HG03439 (cell line): ENCODE measurements around the gene USP14.

Experiments
- ATAC-seq: cut with Tn5 transposase; IDR thresholded peaks from one replicate; pipeline ENCODE4 v1.9.1; 2021; ENCODE audit warnings: mild to moderate bottlenecking, moderate library complexity; ENCODE audit not compliant: unreplicated experiment

The USP14 gene

DNA sequence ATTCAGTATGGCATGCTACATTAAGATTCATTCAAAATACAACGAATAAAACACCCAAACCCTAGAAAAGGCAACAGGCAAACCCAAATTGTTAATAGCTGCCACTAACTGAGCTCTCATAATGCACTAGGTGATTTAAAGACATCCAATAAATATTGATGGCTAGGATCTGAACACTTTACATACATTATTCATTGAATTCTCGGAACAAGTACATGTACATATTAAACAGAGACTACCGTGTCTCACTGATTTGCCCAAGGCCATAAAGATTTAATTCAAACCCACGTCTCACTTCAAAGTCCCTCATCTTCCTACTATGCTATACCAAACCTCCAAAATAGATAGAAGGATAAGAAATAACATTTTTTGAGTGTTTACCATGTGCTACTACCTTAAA lies 67.4 kb downstream of the USP14 start:
- ATAC-seq: no peak

DNA sequence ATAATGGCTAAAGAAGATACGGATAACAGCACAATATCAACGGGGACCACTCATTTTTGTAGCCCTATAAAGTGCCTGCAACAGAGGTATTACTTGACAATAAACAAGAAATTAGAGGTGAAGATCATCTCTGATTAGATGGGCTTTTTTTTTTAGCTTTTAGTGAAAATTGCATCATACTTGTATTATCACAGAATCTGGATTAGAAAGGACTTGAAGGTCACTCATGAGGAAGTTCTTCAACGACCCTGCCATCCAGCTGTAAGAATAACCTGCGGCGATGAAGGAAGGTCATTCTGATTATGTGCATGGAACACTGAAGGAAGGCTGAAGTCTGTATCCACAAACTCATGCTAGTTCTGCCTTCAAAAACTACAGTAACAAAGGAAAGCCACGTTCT lies 69.0 kb downstream of the USP14 start:
- ATAC-seq: no peak

DNA sequence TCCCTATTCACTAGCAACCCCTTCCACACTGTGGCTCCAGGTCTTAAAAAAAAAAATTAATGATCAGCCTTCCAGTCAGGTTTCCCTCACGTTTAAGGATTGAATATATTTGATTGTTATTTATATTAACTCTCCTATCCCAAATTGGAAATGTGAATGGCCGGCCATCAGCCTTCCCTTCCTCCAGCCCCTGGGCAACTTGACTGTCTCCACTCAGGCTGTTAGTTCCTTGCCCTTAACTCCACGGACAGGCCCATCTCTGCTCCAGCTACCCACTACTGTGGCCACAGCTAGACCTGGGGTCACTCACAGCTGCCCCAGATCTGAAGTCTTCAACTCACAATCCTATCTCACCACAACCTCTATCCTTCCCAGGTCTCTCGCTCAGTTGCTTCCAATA lies 69.5 kb downstream of the USP14 start:
- no peak for ATAC-seq

DNA sequence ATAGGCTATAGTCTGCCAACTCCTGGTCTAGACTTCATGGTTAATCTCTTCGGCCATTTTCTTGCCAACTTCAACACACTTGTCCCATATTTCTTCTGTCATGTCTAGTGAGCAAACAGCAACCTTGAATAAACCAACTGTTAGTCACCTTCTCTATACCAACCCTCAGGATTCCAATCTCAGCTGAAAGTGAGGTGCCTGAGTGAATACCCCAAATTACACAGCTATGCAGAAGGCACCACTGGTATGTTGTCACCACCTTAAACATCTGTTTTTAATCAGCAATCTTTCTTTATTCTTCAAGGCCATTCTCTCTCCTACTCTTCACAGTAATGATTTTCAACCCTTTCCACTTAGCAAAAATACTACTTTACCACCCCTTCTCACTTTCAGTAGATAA lies 70.2 kb downstream of the USP14 start:
- ATAC-seq: no peak

DNA sequence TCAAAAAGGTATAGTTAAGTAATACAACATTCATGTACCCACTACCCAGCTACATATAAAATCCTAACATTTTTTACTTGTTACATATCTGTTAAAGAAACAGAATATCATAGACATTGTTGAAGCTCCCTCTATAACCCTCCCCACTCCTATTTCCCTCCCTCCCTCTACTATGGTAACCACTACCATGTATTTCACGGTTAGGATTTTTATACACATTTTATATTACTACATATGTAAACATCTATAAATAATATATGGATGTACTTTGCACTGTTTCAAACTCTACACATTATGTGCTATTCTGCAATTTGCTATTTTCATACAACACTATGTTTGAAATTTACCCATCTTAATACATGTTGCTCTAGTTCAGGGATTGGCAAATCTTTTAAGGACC lies 73.2 kb downstream of the USP14 start:
- no peak for ATAC-seq

DNA sequence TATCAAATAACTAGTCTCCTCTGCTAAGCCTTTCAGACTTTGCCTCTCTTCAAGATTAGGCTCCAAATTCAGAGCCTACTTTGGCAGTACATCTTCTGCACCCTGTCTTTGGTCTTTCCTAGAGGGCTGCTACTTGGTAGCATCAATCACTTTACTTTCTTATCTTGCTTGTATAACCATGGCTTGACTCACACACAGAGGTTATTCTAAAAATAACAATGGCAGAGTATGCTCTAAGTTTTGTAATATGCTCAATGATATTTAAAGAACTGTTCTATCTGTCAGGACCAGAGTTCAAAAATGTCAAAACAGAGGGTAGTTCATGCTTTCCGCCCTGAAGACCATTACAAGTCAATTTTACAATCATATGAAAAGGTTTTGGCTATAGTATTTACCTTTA lies 81.8 kb downstream of the USP14 start:
- no peak for ATAC-seq

DNA sequence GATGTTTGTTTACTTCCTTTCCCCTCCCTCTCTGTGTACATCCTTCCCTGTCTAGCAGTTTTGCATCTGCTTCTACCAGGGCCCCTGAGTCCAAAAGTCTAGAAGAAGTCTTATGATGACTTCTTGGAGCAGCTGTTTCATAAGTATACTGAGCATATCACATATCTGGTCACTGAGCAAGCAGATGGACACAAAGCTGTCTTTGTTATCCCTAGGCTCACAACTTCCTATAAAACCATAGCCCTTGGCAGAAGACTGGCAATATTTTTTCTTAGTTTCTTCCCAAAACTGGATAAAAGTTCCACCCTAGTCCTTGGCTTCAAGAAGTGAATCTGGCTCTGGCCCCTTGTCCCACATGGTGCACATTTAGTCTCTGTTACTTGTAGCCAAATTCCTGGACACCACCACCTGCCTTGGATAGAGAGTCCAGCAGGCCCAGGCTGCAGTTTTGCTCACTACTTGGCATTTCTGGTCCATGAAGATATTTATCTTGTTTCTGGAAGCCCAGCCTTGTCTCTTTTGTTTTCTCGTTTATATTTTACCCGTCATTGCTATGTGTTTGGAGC lies 87.0 kb downstream of the USP14 start:
- no peak for ATAC-seq

DNA sequence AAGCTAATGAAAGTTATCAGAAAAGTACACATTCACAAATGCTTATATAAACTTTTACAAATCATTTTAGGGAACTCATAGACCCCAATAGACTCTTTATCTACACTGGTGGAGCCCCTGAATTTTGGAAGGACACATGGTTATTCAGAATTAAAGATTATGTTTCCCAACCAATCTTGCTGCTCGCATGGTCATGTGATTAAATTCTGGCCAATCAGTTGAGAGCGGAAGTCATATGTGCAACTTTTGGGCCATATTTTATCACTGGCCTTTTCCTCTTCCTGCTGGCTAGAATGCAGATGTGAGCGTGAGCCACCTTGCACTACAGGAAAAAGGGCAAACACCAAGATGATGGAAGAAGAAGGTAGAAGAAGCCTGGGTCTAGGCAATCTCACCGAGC lies 89.7 kb downstream of the USP14 start:
- no peak for ATAC-seq

DNA sequence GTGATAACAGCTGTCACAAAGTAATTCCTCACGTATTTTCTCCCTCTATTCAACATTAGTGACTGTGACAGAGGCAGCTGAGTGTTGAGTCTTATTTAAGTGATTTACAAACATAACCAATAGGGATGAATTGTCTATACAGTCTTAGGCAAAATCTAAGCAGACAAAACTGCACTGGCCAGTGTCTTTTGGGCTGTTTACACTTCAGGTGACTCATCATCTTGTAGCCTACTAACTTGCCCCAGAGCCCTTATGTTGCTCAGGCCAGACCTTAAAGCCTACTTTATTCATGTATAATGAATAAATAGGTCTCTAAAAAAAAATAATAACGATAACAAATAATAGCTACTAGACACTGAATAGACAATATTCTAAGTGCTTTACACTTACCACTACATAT lies 92.3 kb downstream of the USP14 start:
- no peak for ATAC-seq

DNA sequence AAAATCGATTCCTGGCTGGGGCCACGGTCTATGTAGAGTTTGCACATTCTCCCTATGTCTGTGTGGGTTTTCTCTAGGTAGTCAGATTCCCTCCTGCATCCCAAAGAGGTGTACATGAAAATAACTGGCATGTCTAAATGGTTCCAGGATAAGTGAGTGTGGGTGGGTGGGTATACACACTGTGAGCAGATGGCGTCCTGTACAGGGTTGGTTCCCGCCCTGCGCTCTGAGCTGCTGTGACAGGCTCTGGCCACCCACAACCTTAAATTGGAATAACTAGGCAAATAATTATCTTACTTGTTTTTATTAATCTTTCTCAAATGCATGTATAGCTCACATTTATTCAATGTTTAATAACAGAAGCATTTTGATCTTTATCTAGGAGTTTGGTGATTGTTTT lies 93.2 kb downstream of the USP14 start:
- ATAC-seq: no peak

DNA sequence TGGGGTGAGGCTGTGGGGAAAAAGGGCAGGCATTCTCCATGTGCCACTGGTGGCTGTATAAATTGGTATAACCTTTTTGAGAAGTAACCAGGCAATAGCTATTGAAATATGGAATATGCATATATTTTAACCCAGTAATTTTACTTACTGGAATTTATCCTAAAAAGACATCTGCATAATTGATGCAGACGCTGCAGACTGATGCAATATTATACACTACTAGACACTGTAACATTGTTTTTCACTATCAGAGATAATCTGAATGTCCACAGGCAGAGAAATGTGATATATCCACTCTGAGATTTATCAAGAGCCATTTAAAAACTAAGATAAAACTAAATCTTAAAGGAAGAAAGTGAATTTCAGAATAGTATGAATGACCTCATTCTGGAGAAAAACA lies 94.8 kb downstream of the USP14 start:
- no peak for ATAC-seq

DNA sequence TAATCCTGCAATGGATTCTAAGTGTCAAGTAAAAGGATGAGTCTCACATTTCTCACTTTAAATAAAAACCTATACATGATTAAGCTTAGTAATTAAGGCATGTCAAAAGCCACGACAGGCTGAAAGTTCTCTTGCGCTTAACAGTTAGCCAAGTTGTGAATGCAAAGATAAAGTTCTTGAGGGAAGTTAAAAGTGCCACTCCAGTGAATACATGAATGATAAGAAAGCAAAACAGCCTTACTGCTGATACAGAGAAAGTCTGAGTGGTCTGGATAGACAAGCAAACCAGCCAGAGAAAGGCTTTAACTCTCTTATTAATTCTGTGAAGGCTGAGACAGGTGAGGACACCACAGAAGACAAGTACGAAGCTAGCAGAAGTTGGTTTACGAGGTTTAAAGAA lies 96.8 kb downstream of the USP14 start:
- no peak for ATAC-seq

DNA sequence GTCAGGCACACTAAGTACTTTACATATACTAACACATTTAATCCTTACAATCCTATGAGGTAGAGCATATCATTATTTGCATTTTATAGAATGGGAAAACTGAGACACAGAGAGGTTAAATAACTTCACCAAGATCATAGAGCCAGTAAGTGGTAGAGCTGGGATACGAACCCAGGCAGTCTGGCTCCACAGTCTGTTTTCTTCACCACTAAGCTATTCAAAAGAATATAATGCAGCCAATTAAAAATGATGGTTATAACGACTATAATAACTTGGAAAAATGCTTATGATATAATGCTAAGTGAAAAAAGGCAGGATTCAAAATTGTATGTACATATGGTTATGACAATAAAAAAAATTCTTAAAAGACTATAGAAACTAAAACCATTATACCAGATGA lies 102.2 kb downstream of the USP14 start:
- ATAC-seq: no peak

DNA sequence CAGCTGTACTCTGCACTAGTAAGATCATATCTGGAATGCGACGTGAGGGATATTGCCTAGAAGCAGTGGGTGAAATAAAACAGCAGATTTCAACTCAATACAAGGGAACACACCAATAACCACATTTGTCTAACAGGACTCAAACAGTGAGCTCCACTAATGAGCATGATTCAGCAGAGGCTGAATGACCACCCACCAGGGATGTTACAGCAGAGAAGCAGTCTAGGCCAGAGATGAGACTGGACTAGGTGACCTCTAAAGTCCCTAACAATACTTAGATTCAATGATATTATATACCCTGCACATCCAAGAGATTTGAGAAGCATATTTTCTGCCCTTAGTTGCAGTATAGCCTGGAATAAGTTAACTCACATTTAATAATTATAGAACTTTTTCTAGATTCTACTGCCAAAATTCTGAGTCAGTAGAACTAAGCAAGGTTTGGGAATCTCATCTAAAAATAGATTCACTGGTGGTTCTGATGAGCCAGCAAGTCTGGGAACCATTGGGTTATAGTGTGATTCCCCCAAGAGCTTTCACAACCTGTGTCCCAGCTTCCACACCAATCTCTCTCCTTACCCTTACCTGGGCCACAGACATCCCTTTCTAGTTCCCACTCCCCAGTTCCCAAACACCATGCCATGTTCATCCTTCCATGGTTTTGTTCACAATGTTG lies 103.2 kb downstream of the USP14 start:
- ATAC-seq: no peak
